Measurements from ENCODE around the gene PLA2G2F. TPM values are rescaled to one million over a fixed set of nuclear protein-coding genes. Genes with fewer than 3 reads are reported as not detected.

The PLA2G2F gene
- total and polyA plus RNA-seq, 2 of the 13 experiments (the other 11 are each of a cell fraction or from before 2014, with no cell fraction given), result not detected

DNA sequence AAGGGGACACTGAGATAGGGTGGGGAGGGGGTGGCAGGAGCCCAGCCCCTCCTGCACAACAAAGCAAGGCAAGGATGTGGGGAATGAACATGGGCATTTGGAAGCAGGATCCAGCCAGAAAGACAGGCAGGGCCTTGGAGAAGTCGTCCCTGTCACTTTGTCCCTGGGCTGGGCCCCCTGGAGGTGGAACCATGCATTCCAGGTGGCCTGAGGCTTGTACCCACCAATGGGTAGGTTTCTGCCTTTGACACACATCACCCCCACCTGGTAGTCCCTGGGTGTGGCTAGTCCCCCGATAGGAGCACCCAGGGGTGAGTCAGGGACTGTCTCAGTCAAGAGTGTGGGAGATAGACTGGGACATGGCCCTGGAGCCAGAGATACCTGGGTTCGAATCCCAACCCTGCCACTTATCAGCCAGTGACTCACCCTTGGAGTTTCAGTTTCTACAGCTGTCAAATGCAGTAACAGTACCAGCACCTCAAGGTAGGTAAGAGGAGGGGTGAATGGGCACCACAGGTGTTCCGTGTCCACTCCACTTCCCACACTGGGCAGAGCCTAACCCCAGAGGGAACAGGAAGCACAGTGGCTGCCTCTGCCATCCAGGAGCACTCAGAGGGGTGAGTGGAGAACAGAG lies 29.8 kb upstream of the PLA2G2F start:
- in situ Hi-C loops (cut with HindIII; ENCODE audit: extremely low pct_ligation_motif_present, low pct_unique_long_range_greater_than_20kb), result no loop called here
- H3K4me2 ChIP-seq (ENCODE audit: low read depth, low read length), result no peak overlapping the region
- no peak for FAIRE-seq
- TF ChIP-seq, protein P1, sequence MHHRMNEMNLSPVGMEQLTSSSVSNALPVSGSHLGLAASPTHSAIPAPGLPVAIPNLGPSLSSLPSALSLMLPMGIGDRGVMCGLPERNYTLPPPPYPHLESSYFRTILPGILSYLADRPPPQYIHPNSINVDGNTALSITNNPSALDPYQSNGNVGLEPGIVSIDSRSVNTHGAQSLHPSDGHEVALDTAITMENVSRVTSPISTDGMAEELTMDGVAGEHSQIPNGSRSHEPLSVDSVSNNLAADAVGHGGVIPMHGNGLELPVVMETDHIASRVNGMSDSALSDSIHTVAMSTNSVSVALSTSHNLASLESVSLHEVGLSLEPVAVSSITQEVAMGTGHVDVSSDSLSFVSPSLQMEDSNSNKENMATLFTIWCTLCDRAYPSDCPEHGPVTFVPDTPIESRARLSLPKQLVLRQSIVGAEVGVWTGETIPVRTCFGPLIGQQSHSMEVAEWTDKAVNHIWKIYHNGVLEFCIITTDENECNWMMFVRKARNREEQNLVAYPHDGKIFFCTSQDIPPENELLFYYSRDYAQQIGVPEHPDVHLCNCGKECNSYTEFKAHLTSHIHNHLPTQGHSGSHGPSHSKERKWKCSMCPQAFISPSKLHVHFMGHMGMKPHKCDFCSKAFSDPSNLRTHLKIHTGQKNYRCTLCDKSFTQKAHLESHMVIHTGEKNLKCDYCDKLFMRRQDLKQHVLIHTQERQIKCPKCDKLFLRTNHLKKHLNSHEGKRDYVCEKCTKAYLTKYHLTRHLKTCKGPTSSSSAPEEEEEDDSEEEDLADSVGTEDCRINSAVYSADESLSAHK (CRISPR knock-in tag; IDR thresholded peaks at IDR 0.05; ENCODE audit: borderline replicate concordance), result no peak
- TF ChIP-seq, protein P2, sequence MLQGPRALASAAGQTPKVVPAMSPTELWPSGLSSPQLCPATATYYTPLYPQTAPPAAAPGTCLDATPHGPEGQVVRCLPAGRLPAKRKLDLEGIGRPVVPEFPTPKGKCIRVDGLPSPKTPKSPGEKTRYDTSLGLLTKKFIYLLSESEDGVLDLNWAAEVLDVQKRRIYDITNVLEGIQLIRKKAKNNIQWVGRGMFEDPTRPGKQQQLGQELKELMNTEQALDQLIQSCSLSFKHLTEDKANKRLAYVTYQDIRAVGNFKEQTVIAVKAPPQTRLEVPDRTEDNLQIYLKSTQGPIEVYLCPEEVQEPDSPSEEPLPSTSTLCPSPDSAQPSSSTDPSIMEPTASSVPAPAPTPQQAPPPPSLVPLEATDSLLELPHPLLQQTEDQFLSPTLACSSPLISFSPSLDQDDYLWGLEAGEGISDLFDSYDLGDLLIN (CRISPR knock-in tag; IDR thresholded peaks at IDR 0.05; ENCODE audit: borderline replicate concordance), result no peak
- TF ChIP-seq, protein P3, sequence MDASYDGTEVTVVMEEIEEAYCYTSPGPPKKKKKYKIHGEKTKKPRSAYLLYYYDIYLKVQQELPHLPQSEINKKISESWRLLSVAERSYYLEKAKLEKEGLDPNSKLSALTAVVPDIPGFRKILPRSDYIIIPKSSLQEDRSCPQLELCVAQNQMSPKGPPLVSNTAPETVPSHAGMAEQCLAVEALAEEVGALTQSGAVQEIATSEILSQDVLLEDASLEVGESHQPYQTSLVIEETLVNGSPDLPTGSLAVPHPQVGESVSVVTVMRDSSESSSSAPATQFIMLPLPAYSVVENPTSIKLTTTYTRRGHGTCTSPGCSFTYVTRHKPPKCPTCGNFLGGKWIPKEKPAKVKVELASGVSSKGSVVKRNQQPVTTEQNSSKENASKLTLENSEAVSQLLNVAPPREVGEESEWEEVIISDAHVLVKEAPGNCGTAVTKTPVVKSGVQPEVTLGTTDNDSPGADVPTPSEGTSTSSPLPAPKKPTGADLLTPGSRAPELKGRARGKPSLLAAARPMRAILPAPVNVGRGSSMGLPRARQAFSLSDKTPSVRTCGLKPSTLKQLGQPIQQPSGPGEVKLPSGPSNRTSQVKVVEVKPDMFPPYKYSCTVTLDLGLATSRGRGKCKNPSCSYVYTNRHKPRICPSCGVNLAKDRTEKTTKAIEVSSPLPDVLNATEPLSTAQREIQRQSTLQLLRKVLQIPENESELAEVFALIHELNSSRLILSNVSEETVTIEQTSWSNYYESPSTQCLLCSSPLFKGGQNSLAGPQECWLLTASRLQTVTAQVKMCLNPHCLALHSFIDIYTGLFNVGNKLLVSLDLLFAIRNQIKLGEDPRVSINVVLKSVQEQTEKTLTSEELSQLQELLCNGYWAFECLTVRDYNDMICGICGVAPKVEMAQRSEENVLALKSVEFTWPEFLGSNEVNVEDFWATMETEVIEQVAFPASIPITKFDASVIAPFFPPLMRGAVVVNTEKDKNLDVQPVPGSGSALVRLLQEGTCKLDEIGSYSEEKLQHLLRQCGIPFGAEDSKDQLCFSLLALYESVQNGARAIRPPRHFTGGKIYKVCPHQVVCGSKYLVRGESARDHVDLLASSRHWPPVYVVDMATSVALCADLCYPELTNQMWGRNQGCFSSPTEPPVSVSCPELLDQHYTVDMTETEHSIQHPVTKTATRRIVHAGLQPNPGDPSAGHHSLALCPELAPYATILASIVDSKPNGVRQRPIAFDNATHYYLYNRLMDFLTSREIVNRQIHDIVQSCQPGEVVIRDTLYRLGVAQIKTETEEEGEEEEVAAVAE (CRISPR knock-in tag; IDR thresholded peaks at IDR 0.05; ENCODE audit: borderline replicate concordance), result no peak
- TF ChIP-seq, protein P4, sequence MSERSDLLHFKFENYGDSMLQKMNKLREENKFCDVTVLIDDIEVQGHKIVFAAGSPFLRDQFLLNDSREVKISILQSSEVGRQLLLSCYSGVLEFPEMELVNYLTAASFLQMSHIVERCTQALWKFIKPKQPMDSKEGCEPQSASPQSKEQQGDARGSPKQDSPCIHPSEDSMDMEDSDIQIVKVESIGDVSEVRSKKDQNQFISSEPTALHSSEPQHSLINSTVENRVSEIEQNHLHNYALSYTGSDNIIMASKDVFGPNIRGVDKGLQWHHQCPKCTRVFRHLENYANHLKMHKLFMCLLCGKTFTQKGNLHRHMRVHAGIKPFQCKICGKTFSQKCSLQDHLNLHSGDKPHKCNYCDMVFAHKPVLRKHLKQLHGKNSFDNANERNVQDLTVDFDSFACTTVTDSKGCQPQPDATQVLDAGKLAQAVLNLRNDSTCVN (CRISPR knock-in tag; IDR thresholded peaks at IDR 0.05; ENCODE audit: borderline replicate concordance), result no peak
- no peak for TF ChIP-seq MTF2 (CRISPR knock-in tag; IDR thresholded peaks at IDR 0.05; ENCODE audit: borderline replicate concordance)
- TF ChIP-seq MBD4 (IDR thresholded peaks at IDR 0.05; ENCODE audit: borderline replicate concordance, low read length), result no peak
- TF ChIP-seq HOXD1 (CRISPR knock-in tag; IDR thresholded peaks at IDR 0.05), result no peak
- TF ChIP-seq, protein P5, sequence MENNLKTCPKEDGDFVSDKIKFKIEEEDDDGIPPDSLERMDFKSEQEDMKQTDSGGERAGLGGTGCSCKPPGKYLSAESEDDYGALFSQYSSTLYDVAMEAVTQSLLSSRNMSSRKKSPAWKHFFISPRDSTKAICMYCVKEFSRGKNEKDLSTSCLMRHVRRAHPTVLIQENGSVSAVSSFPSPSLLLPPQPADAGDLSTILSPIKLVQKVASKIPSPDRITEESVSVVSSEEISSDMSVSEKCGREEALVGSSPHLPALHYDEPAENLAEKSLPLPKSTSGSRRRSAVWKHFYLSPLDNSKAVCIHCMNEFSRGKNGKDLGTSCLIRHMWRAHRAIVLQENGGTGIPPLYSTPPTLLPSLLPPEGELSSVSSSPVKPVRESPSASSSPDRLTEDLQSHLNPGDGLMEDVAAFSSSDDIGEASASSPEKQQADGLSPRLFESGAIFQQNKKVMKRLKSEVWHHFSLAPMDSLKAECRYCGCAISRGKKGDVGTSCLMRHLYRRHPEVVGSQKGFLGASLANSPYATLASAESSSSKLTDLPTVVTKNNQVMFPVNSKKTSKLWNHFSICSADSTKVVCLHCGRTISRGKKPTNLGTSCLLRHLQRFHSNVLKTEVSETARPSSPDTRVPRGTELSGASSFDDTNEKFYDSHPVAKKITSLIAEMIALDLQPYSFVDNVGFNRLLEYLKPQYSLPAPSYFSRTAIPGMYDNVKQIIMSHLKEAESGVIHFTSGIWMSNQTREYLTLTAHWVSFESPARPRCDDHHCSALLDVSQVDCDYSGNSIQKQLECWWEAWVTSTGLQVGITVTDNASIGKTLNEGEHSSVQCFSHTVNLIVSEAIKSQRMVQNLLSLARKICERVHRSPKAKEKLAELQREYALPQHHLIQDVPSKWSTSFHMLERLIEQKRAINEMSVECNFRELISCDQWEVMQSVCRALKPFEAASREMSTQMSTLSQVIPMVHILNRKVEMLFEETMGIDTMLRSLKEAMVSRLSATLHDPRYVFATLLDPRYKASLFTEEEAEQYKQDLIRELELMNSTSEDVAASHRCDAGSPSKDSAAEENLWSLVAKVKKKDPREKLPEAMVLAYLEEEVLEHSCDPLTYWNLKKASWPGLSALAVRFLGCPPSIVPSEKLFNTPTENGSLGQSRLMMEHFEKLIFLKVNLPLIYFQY (CRISPR knock-in tag; IDR thresholded peaks at IDR 0.05; ENCODE audit: borderline replicate concordance), result no peak
- TF ChIP-seq SNAI1 (CRISPR knock-in tag; IDR thresholded peaks at IDR 0.05; ENCODE audit: borderline replicate concordance), result no peak

More for the DNA sequence above, 29.8 kb upstream of the PLA2G2F start:
- ChIA-PET POLR2A (no interaction called here), CTCF (ENCODE audit: low intra/inter-chr PET ratio, low total read pairs) (no interaction called here)
- Histone ChIP-seq H3K79me2 (ENCODE audit: insufficient read depth, low read length) (no peaks in the 10 kb centered on the region), H3K36me3 (replicated peaks in 1 of 2; ENCODE audit: control insufficient read depth in 1 of 2, insufficient read depth in 2 of 2, low read length in 2 of 2) (no peaks in the 10 kb centered on the region), H3K9me3 (ENCODE audit: low read length) (no peaks in the 10 kb centered on the region), H3K27me3 (ENCODE audit: control insufficient read depth in 1 of 2, insufficient read depth in 2 of 2, low read length in 2 of 2) (peaks cover 0 to 4% of the 10 kb centered on the region in 2 experiments; a peak in 2 of 5 replicates), H4K20me1 (ENCODE audit: insufficient read depth, low read length) (no peaks in the 10 kb centered on the region), H3K4me3 (replicated peaks in 1 of 3; ENCODE audit: insufficient read depth in 1 of 3, low read depth in 2 of 3, low read length in 3 of 3) (no peak overlapping the region), H3K9ac (ENCODE audit: insufficient read depth, low read depth, low read length) (no peak overlapping the region), H3K4me1 (ENCODE audit: insufficient read depth, low read length) (peaks cover 7% of the 10 kb centered on the region; the same call in 1 of the 2 replicates), H2AFZ (ENCODE audit: low read length) (no peak overlapping the region), H3K27ac (ENCODE audit: extremely low read length, insufficient read depth, low read length) (no peak overlapping the region)
- WGBS (ENCODE audit: low lambda C conversion rate), result 30% methylated on average over 2 of the region's 4 CpGs
- ATAC-seq (no peak), DNase-seq (ENCODE audit: low spot score) (no peak)
- no TSS peak for BruUV-seq (replicated peaks)
- intact Hi-C loops (cut with micrococcal nuclease; ENCODE audit: unreplicated experiment), result no loop called here
